GM04503 (cell line): ENCODE measurements around the gene TNFRSF6B.

Source experiments
- DNase-seq: peaks from one replicate; pipeline ENCODE4 v3.0.0-alpha.2; 2012; ENCODE audit warnings: low read depth

The TNFRSF6B gene

DNA sequence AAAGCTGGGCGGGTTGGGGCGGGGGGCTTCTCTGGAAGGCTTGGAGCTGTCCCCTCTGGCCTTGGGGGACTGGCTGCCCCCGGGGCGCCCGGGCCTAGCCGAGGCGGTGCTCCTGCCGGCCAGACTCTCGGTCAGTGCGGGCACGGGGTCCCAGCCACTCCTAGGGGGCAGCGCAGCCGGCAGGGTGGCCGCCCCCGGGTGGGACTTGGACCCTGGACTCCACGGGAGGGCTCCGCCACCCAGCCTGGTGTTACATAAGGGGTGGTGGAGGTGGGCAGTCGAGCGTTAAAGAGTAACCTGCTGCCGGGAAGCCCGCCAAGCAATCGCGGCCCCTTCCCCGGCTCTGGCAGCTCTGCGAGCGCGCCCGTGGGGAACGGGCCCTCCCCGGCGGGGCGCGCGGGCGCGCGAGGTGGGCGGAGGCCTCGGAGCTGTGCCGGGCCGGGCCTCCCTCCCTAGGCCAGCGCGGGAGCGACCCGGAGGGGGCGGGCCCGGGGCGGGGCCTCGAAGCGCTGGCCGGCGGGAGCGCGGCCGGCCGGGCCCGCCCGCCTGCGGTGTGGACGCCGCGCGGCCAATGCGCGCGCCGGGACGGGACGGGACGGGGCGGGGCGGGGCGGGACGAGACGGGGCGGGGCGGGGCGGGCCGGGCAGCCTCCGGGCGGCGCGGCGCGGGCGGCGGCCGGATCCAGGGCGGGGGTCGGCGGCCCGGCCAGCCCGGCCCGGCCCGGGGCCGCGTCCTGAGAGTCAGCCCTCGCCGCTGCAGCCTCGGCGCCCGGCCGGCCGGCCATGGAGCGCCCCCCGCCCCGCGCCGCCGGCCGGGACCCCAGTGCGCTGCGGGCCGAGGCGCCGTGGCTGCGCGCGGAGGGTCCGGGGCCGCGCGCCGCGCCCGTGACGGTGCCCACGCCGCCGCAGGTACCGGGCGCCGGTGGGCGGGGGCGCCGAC lies 42.9 kb downstream of the TNFRSF6B start, which contains the start of gene SLC2A4RG:
SLC2A4RG (plus strand) TSS at position 647 of the 940 bp plus-strand sequence; CDS start at position 784, 137 bp downstream.
- peak; percentile 12 for DNase-seq

- no peak for DNase-seq
These were observed 43.7 kb downstream of the TNFRSF6B start for GRCh38 chr20:63740070-63740626.

DNA sequence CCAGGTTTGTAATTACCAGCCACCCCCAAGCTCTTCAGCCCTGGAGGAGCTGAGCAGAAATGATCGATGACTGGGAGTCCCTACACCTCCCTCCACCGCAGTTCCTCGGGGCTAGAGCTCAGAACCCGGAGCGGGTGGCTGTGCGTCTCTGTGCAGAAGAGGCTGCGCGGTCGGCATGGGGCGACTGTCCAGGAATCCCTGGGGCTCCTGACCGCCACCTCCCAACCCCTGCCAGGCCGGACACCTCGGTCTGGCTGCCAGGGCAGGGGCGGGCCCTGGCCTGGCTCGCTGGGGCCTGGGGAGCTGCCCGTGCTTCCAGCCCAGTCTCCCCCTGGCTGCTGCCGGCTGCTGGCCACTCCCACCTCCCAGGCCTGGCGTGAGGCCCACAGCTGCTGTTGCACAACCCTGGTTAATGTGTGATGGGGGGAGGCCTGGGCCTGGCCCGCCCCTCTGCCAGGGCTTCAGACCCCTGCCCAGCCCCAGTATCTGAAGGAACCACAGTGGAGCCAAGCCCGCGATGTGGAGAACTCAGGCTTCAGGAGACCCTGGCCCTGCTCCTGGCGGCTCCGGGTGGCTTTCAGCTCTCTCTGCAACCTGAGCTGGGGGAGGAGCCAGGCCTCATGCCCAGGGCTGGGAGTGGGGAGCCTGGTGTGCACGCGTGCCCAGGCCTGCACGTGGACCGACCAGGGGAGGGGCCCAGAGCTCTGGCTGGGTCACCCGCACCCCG lies 44.3 kb downstream of the TNFRSF6B start:
- DNase-seq = peak; percentile 68

DNA sequence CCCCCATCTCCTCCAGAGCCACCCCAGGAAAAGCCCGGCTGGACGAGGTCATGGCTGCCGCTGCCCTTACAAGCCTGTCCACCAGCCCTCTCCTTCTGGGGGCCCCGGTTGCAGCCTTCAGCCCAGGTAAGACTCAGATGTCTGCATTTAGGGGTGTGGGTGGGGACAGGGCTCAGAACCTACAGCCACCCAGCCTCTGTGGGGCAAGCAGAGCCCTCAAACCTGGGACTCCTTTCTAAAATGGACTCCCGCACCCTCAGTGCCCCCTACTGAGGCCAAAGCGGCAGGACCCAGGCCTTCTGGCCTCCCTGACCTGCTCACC lies 44.9 kb downstream of the TNFRSF6B start:
- DNase-seq = no peak

DNA sequence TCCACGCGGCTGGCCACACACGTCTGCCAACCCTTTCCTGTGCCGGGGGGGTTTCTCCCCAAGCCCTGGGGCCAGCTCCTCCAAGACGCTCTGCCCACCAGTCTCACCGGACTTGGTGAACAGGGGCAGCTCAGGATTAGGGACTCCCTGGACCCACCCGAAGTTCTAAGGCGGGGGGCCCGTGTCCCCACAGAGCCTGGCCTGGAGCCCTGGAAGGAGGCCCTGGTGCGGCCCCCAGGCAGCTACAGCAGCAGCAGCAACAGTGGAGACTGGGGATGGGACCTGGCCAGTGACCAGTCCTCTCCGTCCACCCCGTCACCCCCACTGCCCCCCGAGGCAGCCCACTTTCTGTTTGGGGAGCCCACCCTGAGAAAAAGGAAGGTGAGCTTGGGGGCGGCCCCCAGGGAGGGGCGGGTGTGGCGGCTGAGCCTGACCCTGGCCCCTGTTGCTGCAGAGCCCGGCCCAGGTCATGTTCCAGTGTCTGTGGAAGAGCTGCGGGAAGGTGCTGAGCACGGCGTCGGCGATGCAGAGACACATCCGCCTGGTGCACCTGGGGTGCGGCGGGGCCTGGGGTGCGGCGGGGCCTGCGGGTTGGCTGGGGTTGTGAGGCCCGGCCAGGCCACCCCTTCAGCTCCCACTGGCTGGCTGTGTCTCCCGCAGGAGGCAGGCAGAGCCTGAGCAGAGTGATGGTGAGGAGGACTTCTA lies 45.4 kb downstream of the TNFRSF6B start:
- DNase-seq = no peak

- DNase-seq = no peak
These were observed 46.1 kb downstream of the TNFRSF6B start for GRCh38 chr20:63742381-63743024.

DNA sequence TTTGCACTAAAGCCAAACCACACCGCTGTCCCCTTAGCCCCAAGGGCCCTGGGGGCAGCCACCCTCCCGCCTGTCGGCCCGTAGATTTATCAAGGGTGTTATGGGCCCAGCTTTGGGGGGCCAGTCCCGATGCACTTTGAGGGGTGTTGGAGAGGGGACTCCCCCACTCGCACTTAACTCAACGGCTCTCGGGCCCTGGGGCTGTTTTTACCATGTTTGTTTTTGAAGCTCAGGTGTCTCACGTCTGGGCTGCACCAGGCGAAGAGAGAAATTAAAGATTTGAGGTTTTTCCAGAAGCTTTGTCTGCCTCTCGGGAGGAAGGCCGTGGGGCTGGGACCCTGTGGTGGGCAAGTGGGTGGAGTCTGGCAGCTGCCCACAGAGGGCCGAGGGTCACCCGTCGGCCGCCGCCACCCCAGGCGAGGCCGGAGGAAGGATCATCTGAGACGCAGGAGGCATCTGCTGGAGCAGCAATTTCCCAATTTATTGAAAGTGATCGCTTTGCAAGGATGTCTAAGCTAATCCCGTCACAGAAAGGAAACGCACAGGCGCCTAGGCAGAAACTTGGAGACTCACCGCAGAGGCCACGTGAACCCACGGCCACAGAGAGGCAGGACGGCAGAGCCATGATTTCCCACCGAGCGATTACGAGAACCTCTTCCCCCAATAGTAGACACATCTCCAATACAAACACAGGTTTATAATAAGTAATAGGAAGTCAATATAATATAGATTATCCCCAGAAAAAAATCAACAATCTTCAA lies 46.9 kb downstream of the TNFRSF6B start:
- no peak for DNase-seq

- DNase-seq = no peak
These were observed 47.7 kb downstream of the TNFRSF6B start for GRCh38 chr20:63744158-63744557.

DNA sequence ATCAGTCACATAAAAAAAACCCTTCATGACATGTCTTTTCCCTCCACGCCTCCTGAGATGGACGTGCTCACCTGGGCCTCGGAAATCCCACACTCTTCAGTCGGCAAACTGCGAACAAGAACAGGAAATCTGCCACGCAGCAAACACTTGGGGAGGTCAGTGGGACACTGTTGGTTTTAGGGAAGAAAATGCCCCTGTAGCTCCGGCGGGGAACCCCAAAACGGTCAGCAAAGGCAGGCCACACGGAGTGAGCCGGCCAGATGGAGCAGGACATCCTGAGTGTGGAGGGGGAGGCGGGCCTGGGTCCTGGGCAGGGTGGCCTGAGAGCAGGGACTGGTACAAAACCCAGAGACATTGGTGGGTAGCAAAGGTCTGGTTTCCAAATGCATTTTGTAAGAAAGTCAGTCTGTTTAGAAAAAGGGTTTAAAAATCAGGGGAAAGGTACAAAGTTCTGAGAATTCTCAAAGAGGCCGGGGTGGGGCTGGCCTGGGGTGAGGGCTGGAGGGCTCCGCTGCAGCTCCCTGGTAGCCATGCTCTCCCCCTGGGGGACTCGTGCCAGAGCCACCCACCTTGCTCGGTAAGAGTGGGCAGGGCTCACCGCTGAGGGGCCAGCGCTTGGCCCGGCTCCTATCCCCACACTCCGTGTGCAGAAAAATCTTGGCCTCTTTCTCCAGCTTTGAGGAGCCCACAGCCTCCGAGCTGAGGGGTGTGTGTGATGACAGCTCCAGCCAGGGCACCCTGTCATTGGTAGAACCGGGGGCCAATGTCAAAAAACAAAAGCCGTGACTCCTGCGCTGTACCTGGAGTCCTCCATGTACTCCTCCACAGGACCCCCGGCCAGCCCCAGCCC lies 48.3 kb downstream of the TNFRSF6B start:
- no peak for DNase-seq

GRCh38 chr20:63745424-63745805 lies 49.0 kb downstream of the TNFRSF6B start:
- no peak for DNase-seq

DNA sequence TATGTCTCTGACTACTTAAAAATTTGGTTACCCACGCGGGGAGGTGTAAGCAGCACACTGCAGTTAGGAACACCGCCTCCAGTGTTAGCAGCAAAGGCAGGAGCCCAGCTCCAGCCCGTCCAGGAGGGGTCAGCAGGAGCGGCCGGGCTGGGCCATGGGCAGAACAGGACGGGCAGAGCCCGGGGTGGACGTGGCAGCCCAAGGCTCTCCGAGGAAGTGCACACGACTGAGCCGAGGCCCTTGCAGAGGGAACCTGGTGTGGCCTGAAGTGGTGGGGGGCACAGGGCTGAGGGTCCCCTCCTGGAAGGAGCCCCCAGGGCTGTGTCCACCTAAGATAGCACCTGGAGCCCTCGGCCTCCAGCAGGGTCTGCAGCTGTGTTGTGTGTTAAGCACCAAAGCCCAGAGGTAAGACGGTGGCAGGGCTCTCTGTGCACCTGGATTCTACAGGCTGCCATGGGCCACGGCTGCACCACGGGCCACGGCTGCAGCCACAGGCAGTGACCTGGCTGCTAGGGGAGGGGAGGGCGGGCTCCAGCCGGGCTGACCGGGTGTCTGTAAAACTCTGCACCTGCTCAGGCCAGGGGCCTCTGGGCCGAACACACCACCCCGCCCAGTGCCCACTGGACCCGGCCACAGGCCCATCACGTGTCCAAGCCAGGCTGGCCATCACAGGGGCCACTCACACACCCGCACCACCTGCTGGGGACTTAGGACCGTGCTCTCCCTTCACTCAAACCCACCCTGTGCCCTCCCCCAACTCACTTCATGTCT lies 49.7 kb downstream of the TNFRSF6B start:
- DNase-seq = no peak

GRCh38 chr20:63746751-63747315 lies 50.4 kb downstream of the TNFRSF6B start:
- DNase-seq = no peak

DNA sequence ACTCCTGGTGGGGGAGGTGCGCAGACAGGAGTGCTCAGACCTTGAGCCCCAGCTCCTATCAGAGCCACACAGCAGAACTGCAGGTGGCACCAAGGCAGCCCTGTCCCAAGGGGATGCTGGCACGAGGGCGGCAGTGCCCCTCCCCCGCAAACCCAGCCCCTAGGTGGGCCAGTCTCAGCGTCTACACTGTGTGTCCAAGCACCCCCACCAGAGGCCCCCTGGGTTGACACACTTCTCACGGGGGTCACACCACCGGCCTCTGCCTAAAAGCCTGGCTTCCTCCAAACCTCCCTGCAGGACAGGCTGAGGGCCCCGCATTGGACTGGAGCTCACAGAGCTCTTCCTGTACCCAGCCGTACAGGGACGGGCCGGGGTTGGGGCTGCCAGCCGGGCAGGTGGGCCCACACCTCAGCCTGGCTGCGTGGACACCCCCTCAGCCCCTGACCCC lies 51.2 kb downstream of the TNFRSF6B start:
- no peak for DNase-seq
